COR-L47 (cell line): ENCODE measurements around the gene SPATA7.

Experiments
- DNase-seq: peaks from one replicate; lab custom pipeline; 2025; lab: John Stamatoyannopoulos, UW

Gene SPATA7

GRCh38 chr14:88420187-88420586 is 34.7 kb downstream of the SPATA7 start:
- no peak for DNase-seq

DNA sequence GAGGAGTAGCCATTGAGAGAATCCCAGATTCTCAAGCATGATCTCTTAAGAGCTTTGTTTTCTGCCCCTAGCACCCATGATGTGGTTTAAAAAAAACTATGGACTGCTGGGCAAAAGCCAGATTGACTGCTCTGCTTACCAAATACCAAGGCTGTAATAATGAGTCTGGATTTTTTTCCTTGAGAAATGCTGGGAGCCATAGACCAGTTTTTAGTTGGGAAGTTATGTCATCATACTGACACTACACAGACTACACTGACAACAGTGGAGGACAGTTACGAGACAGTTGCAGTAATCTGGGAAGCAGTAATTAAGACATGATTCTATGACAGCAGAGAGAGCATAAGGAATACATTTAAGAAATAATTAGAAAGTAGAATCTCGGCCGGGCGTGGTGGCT is 35.8 kb downstream of the SPATA7 start:
- DNase-seq = no peak

- DNase-seq = no peak
Observed at GRCh38 chr14:88422047-88422446, 36.6 kb downstream of the SPATA7 start.

DNA sequence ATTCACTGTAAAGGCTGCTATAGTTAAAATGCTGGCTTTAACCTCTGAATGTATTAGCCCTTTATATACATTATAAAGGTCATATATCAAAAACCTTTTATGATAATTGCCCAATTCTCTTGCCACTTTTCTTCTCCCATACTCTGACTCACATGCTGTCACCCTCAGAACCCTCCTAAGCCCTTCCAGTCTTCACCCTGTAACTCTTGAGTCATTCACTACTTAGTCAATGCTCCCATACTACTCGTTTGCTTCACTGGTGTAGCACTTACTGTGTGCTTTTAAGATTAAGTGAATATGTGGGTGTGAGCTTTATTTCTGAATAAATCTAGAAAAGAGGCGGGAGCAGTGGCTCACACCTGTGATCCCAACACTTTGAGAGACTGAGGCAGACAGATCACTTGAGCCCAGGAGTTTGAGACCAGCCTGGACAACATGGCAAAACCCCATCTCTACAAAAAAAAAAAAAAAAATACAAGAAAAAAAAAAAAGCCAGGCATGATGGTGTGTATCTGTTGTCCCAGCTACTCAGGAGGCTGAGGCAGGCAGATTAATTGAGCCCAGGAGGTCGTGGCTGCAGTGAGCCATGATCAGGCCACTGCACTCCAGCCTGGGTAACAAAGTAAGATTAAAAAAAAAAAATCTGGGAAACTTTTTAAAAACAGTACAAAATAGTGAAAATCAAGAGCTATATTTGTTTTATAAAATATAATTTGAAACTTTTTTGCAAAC is 37.6 kb downstream of the SPATA7 start:
- DNase-seq = no peak

- no peak for DNase-seq
Observed at GRCh38 chr14:88424573-88424972, 39.1 kb downstream of the SPATA7 start.

DNA sequence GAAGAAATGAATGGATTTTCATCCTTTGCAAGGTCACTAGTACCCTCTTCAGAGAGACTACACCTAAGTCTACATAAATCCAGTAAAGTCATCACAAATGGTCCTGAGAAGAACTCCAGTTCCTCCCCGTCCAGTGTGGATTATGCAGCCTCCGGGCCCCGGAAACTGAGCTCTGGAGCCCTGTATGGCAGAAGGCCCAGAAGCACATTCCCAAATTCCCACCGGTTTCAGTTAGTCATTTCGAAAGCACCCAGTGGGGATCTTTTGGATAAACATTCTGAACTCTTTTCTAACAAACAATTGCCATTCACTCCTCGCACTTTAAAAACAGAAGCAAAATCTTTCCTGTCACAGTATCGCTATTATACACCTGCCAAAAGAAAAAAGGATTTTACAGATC is 40.8 kb downstream of the SPATA7 start:
- DNase-seq = no peak

GRCh38 chr14:88430976-88431375 is 45.5 kb downstream of the SPATA7 start:
- no peak for DNase-seq

DNA sequence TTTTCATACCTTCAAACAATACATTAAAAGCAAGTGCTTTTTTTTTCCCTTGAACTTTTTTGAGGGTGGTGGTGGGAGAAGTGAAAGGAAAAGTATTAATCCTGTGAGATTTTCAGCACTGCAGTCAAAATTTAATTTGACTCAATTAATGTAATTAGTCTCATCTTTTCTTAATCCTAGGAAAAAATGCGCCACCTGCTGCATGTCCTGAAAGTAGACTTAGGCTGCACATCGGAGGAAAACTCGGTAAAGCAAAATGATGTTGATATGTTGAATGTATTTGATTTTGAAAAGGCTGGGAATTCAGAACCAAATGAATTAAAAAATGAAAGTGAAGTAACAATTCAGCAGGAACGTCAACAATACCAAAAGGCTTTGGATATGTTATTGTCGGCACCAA is 52.2 kb downstream of the SPATA7 start:
- peak; percentile 7 for DNase-seq

DNA sequence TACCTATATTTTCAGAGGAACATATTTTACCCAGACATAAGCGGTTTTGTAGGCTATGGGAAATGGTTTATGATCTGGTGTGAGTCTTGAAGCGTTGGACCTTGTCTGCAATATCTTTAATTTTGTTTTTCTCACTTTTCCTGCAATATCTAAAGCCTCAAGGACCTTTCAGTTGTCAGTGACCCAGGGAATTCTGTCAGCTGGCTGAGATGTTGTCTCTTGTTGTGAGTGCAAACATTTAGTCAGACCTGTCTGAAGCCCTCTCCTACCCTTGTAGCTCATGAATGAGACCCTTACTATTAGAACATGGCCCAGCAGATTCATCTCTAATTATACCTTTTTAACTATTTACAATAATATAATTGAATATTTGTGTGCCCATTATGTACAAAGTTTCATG is 53.6 kb downstream of the SPATA7 start:
- DNase-seq = no peak

GRCh38 chr14:88452231-88452630 is 66.8 kb downstream of the SPATA7 start:
- DNase-seq = no peak

DNA sequence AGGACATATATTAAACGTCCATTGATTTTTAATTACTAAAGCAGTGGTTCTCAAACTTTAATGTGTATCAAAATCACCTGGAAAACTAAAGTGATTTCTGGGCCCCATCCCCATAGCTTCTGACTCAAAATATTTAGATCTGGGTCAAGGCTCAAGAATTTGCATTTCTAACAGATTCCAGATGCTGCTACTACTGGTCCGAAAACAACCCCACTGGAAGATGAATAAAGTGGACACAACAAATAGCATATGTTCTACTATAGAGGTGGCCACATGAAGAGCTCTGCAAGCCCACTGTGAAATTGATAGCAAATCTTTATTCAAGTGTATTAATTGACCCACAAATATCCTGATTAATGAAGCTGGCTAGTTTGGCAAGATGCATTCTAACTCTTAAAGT is 69.4 kb downstream of the SPATA7 start:
- DNase-seq = no peak

DNA sequence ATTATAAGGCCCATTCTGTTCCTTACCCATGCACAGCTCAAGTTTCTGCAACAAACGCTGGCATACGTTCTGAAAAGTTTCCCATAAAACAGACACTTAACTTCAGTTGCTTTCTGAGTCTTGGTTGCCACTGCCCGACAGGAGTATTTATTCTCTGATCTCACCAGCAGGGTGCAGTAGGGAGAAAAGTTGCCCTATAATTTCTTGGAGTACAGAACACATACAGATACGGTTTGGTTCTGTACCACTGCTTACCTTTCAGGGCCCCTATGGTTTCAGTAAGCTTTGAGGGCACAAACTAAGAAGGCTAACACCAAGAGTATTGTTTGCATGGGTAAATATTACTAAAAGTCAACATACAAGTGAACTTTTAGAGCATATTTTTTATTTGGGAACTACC is 77.9 kb downstream of the SPATA7 start:
- no peak for DNase-seq

GRCh38 chr14:88468406-88468805 is 82.9 kb downstream of the SPATA7 start:
- no peak for DNase-seq

GRCh38 chr14:88470542-88471440 is 85.3 kb downstream of the SPATA7 start:
- DNase-seq = no peak

DNA sequence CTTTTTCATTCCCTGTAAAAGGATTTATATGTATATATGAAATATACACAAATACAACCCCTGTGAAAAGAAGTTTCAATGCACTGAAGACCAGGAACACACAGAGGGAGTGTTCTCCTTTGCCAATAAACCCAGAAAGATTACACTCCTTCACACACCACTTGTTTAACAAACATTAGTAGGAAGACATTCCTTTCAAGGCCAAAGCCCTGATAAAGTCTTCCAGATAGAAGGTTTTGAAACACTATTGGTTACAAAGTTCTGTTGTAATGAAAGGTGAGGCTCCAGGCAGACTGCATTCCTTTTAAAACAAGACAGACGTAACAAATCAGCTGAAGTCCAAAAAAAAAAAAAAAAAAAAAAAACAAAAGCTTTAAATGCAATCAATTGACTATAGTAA is 88.3 kb downstream of the SPATA7 start:
- DNase-seq = no peak

GRCh38 chr14:88476214-88476774 is 90.8 kb downstream of the SPATA7 start:
- no peak for DNase-seq

DNA sequence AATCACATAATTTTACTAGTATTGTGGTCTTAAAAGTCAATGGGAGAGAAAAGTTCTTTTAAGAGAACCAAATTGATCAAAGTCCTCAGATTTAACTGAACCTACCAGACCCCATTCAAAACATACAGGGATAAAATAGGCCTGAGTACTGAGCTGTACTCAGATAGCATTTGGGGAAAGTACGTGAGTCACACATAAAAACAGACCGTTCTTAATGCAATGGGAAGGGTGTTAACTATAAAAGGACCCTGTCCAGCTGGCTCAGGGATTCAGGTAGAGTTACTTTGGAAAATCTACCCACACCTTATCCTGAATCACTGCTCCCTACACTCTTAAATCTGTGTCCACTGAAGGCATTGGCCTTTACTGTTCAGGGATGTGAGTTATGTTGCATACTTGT is 91.4 kb downstream of the SPATA7 start:
- no peak for DNase-seq

GRCh38 chr14:88477513-88478250 is 92.2 kb downstream of the SPATA7 start:
- no peak for DNase-seq

GRCh38 chr14:88478931-88479330 is 93.5 kb downstream of the SPATA7 start:
- no peak for DNase-seq

- no peak for DNase-seq
Observed at GRCh38 chr14:88479574-88479987, 94.1 kb downstream of the SPATA7 start.

DNA sequence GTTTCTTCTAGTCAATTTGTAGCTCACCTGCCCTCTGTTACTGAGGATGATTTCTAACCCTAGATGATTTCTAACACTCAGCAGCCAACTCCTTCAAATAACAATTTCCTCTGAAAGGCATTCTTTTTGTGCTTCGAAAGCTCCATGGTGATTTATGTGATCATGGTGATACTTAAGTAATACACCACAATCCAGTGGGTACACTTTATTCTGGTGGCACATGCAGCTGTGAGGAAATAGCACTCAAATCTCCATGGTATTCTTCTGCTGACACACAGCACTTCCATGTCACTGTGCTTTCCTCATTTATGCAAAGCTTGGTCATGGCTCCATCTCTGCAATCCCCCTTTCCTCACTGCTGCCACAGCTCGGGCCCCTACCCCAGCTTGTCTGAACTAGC is 95.6 kb downstream of the SPATA7 start:
- no peak for DNase-seq

DNA sequence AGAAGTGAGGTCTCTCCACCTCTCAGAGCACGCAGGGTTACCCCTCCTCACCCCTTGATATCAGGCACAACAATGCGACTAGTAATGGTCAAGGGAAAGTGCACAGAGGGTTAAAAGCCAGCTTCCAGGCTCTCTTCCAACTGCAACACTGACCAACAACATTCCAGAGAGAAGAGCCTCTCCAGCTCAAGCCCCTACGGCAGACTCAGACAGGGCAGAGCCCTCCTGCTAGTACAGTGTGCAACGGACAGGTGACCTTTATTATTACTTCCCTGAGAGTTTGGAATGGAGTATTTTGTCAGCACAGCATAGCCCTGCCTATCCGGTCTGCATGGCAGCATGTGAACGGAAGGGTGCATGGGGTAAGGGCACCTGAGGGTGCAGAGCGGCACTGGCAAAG is 96.3 kb downstream of the SPATA7 start:
- DNase-seq = no peak
